ENCODE measurements around the gene TEAD1. TPM values are rescaled to one million over a fixed set of nuclear protein-coding genes. Genes with fewer than 3 reads are reported as not detected.

The TEAD1 gene
- polyA plus RNA-seq, 2 of the 4 experiments (the other 2 are of a cell fraction): 111 to 112 TPM

- ATAC-seq (no peak), FAIRE-seq (no peak), DNase-seq (ENCODE audit: low read depth in 1 of 2, low spot score in 1 of 2) (no peak)
- TF ChIP-seq NFE2L2 (conservative IDR thresholded peaks at IDR 0.05; ENCODE audit: low read length) (no peak), FOXS1 (CRISPR knock-in tag; IDR thresholded peaks at IDR 0.05) (no peak), PHF8 (IDR thresholded peaks at IDR 0.05; ENCODE audit: borderline replicate concordance, low read depth) (no peak), ZSCAN20 (CRISPR knock-in tag; IDR thresholded peaks at IDR 0.05) (no peak), SREBF2 (IDR thresholded peaks at IDR 0.05) (no peak), ATOH8 (CRISPR knock-in tag; IDR thresholded peaks at IDR 0.05; ENCODE audit: low read depth) (no peak), CHD4 (IDR thresholded peaks at IDR 0.05; ENCODE audit: borderline replicate concordance) (no peak)
- H3K4me1 ChIP-seq: no peaks in the 10 kb centered on the region
- CTCF ChIA-PET: interaction anchor here (0.7 to 1.9 kb wide), 4 partner anchors 8 to 600 kb away, joined by 3 to 6 read pairs (median 4); no protein-coding TSS in a partner anchor
- H3K4me3 ChIP-seq: no peak overlapping the region
- no peaks in the 10 kb centered on the region for H3K9me3 ChIP-seq
- no peak overlapping the region for H3K4me2 ChIP-seq
- POLR2A ChIA-PET: no interaction called here
- H3K27ac ChIP-seq: no peak overlapping the region
Measured at GRCh38 chr11:12930850-12931249, 256.6 kb downstream of the TEAD1 start.

- no peak overlapping the region for H3K4me2 ChIP-seq
- ATAC-seq (no peak; a peak in 1 of 6 replicates), FAIRE-seq (no peak), DNase-seq (ENCODE audit: low read depth in 1 of 2, low spot score in 1 of 2) (no peak)
- no peak overlapping the region for H3K4me3 ChIP-seq
- WGBS (ENCODE audit: missing lambda C conversion rate): 77% methylated on average over 5 of the region's 5 CpGs
- ChIA-PET CTCF (interaction anchor here (1.5 kb wide), 1 partner anchor 9 kb away, joined by 6 read pairs; no protein-coding TSS in a partner anchor), POLR2A (no interaction called here)
- H3K9me3 ChIP-seq: no peaks in the 10 kb centered on the region
- no peaks in the 10 kb centered on the region for H3K4me1 ChIP-seq
- TF ChIP-seq SREBF2 (IDR thresholded peaks at IDR 0.05) (no peak), POLR2A (IDR thresholded peaks at IDR 0.05; ENCODE audit: low read length) (no peak), GATA3 (IDR thresholded peaks at IDR 0.05; ENCODE audit: borderline replicate concordance) (no peak)
- H3K27ac ChIP-seq: no peak overlapping the region
Measured at GRCh38 chr11:12932485-12932884, 258.3 kb downstream of the TEAD1 start.

- H3K4me2 ChIP-seq: no peak overlapping the region
- no peak for DNase-seq (ENCODE audit: low read depth in 1 of 2, low spot score in 1 of 2)
- CTCF ChIA-PET: interaction anchor here (1.5 kb wide), 1 partner anchor 605 kb away, joined by 4 read pairs; no protein-coding TSS in a partner anchor
- TF ChIP-seq TP53 (CRISPR knock-in tag; IDR thresholded peaks at IDR 0.05): no peak
- TF ChIP-seq PHF8 (IDR thresholded peaks at IDR 0.05; ENCODE audit: borderline replicate concordance, low read depth): no peak
- TF ChIP-seq JUNB (IDR thresholded peaks at IDR 0.05): no peak
- no peak for TF ChIP-seq HEYL (CRISPR knock-in tag; IDR thresholded peaks at IDR 0.05)
- no peak for TF ChIP-seq FOSB (CRISPR knock-in tag; IDR thresholded peaks at IDR 0.05)
- TF ChIP-seq HOXB13 (CRISPR knock-in tag; IDR thresholded peaks at IDR 0.05; ENCODE audit: low read depth): no peak
- no peak for TF ChIP-seq HDAC2 (IDR thresholded peaks at IDR 0.05)
- no peak for TF ChIP-seq ZSCAN20 (CRISPR knock-in tag; IDR thresholded peaks at IDR 0.05)
- TF ChIP-seq EHF (CRISPR knock-in tag; IDR thresholded peaks at IDR 0.05): no peak
- no peak for TF ChIP-seq MAZ (IDR thresholded peaks at IDR 0.05; ENCODE audit: borderline replicate concordance, low read depth, low read length)
- TF ChIP-seq RARB (CRISPR knock-in tag; IDR thresholded peaks at IDR 0.05): no peak
- TF ChIP-seq SREBF2 (IDR thresholded peaks at IDR 0.05): no peak
- 38% methylated on average over 2 of the region's 2 CpGs for WGBS (ENCODE audit: missing lambda C conversion rate)
- no peak for FAIRE-seq
- no peak overlapping the region for H3K4me3 ChIP-seq
- POLR2A ChIA-PET: no interaction called here
- no peaks in the 10 kb centered on the region for H3K4me1 ChIP-seq
- H3K9me3 ChIP-seq: no peaks in the 10 kb centered on the region
- H3K27ac ChIP-seq: no peak overlapping the region
- no peak for ATAC-seq
Measured at GRCh38 chr11:12936200-12936599, 262.0 kb downstream of the TEAD1 start.

- no peak for FAIRE-seq
- POLR2A ChIA-PET: no interaction called here
- WGBS (ENCODE audit: missing lambda C conversion rate): 95% methylated on average over 1 of the region's 1 CpG
- TF ChIP-seq ESRRA (IDR thresholded peaks at IDR 0.05; ENCODE audit: borderline replicate concordance, low read length): no peak
- TF ChIP-seq POLR2AphosphoS2 (conservative IDR thresholded peaks at IDR 0.05; ENCODE audit: low read length): no peak
- TF ChIP-seq HOXA7 (CRISPR knock-in tag; IDR thresholded peaks at IDR 0.05): no peak
- no peak for TF ChIP-seq ZFP36 (IDR thresholded peaks at IDR 0.05; ENCODE audit: borderline replicate concordance, partially characterized antibody)
- no peak for TF ChIP-seq SMC3 (IDR thresholded peaks at IDR 0.05)
- TF ChIP-seq HMGXB4 (CRISPR knock-in tag; IDR thresholded peaks at IDR 0.05; ENCODE audit: borderline replicate concordance): no peak
- TF ChIP-seq POLR2A (IDR thresholded peaks at IDR 0.05; ENCODE audit: low read length): no peak
- TF ChIP-seq MYC (IDR thresholded peaks at IDR 0.05; ENCODE audit: borderline replicate concordance, low read length): no peak
- TF ChIP-seq HOXB5 (CRISPR knock-in tag; IDR thresholded peaks at IDR 0.05): no peak
- Histone ChIP-seq H3K4me3 (no peak overlapping the region), H3K4me1 (no peaks in the 10 kb centered on the region), H3K9me3 (no peaks in the 10 kb centered on the region), H3K4me2 (no peak overlapping the region), H3K27ac (no peak overlapping the region)
- ATAC-seq: no peak; a peak in 1 of 6 replicates
- CTCF ChIA-PET: interaction anchor here (0.6 to 2.0 kb wide), 3 partner anchors 23 to 607 kb away, joined by 3 to 7 read pairs (median 3); no protein-coding TSS in a partner anchor
- no peak for DNase-seq (ENCODE audit: low read depth in 1 of 2, low spot score in 1 of 2)
Measured at GRCh38 chr11:12938590-12939247, 264.5 kb downstream of the TEAD1 start.

All from A549 (cell line).